ENCODE results near the gene AMDHD2.

- TF ChIP-seq CTCF (IDR thresholded peaks at IDR 0.05; ENCODE audit: low read depth, low read length) (no peak), MAX (IDR thresholded peaks at IDR 0.05; ENCODE audit: low read depth, low read length) (0 out of 2 replicates have a peak, but pooled peaks have one; percentile 2), POLR2A (IDR thresholded peaks at IDR 0.05; ENCODE audit: extremely low read depth, insufficient read length) (peak; percentile 1)
These were observed 12.4 kb downstream of the AMDHD2 start for GRCh38 chr16:2532494-2533141.
